ENCODE data around the gene ARHGEF1.

Gene ARHGEF1

GRCh38 chr19:41883821-41884733 is 1.1 kb downstream of the ARHGEF1 start:
- peak; percentile 85 for DNase-seq (ENCODE audit: low read depth)

DNA sequence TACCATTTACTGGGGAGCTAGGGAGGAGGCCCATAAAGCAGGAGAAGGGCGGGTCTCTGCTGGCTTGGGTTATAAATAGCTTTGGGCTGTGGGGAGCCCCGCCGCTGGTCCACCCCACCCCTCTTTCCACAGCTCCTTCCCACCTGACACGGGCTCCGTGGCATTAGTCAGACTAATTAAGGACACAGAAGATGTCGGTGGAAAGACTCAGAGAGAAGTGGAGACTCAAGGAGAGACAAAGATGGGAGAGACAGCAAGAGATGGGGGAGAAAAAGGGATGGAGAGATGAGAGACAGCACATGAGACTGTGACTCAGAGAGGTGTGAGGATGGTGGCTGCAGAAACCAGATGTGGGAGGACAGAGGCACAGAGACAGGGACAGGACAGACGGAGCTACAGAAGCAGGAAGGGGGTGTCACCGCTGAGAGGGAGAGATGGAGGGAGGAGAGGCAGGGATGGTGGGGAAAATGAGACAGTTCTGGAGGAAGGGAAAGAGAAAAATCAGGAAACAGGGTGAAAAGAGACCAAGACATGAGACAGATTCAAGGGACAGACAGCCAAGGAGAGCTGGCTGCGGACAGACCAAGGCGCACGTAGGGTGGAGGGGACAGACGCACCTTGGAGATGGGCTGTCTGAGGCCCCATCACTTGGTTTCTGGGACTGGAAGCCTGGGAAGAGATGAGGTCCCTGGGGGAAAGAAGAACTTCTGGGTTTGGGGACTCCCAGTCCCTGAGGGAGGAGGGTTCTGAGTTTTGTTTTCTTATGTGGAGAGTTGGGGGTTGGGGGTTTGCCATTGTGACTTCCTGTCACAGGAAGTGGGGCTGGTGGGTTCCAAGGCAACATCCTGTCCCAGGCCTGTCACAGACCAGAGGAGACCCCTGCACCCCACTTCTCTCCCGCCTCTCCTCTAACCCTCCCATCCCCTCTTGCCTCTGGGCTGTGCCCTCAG is 4.1 kb downstream of the ARHGEF1 start:
- DNase-seq (ENCODE audit: low read depth) = peak; percentile 56

DNA sequence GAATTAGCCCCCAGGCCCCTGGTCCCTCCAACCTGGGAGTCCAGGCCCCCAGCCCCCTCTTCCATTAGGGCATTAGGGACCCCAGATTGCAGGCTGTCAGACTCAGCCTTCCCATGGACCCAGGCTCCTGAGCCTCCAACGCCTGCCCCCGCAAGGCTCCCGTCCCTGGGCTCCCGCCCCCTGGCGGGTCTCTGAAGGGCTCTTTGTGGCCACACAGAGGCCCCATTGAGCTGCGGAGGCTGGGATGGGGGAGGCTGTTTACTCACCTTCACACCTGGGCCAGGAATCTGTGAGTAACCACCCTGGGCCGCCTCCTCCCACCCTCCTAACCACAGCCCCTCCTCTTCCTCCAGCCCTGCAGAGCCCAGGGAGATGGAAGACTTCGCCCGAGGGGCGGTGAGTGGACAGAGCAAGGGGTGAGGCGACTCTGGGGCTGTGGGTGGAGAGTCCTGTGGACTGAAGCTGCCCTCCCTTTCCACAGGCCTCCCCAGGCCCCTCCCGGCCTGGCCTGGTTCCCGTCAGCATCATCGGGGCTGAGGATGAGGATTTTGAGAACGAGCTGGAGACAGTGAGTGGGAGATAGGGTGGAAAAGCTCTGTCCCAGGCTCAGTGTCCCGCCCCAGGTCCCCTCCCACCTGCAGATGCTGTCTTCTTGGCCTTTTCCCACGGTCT is 4.9 kb downstream of the ARHGEF1 start:
- peak; percentile 83 for DNase-seq (ENCODE audit: low read depth)

GRCh38 chr19:41888926-41889325 is 5.9 kb downstream of the ARHGEF1 start:
- DNase-seq (ENCODE audit: low read depth) = no peak

DNA sequence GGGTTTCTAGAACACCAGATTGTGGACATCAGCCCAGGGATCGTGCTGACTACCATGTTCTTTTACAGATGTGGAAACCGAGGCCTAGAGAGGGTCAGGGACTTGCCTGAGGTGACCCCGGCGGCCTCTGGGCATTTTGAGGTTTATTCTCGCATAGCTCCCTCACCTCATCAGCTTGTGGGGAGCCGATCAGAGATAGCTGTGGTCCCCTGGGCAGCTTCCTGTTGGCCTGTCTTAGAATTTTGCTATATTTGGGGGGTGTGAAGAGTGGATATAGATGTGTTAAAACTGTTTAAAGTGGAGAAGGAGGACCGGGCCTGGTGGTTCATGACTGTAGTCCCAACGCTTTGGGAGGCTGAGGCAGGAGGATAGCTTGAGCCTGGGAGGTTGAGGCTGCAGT is 6.9 kb downstream of the ARHGEF1 start:
- no peak for DNase-seq (ENCODE audit: low read depth)

DNA sequence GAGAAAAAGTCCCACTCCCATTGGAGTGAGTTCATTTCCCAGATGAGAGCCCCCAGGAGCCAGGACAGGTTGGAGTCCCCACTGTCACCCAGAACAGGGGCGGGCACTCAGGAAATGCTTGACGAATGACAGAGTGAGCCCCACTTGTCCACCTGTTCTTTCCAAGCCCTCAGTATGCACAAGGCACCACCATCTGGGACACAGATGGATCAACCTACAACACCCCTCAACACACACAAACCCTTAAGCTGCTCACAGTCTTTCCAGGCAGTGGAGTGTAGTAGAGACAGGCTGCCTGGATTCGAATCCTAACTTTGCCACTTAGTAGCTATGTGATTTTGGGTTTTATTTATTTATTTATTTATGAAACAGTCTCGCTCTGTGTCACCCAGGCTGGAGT is 8.0 kb downstream of the ARHGEF1 start:
- DNase-seq (ENCODE audit: low read depth) = no peak

- no peak for DNase-seq (ENCODE audit: low read depth)
Observed at GRCh38 chr19:41892173-41892902, 9.4 kb downstream of the ARHGEF1 start.

DNA sequence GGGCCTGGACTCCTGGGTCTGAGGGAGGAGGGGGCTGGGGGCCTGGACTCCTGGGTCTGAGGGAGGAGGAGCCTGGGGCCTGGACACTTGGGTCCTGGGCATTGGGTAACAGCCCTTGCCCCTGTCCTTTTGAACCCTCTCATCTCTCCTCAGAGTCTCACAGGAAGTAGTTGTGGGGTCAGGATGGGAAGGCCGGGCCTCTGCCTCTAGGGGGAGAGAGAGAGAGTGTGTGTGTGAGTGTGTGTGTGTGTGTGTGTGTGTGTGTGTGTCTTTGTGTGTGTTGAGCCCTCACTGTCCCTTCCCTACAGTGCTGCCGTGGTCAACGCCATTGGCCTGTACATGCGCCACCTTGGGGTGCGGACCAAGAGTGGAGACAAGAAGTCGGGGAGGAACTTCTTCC is 10.9 kb downstream of the ARHGEF1 start:
- no peak for DNase-seq (ENCODE audit: low read depth)

DNA sequence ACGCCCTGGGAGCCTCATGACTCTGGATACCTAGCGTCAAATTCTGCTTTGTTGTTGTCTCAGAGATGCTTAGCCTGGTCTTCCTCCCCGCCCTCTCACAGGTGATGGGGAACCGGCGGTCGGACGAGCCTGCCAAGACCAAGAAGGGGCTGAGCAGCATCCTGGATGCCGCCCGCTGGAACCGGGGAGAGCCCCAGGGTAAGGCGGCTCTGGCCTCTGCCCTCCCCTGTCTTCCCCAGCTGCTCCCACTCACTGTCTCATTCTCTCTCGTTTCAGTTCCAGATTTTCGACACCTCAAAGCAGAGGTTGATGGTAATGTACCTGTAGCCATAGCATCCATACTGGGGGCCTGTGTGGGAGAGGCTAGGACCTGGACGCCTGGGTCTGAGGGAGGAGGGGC is 11.4 kb downstream of the ARHGEF1 start:
- no peak for DNase-seq (ENCODE audit: low read depth)

DNA sequence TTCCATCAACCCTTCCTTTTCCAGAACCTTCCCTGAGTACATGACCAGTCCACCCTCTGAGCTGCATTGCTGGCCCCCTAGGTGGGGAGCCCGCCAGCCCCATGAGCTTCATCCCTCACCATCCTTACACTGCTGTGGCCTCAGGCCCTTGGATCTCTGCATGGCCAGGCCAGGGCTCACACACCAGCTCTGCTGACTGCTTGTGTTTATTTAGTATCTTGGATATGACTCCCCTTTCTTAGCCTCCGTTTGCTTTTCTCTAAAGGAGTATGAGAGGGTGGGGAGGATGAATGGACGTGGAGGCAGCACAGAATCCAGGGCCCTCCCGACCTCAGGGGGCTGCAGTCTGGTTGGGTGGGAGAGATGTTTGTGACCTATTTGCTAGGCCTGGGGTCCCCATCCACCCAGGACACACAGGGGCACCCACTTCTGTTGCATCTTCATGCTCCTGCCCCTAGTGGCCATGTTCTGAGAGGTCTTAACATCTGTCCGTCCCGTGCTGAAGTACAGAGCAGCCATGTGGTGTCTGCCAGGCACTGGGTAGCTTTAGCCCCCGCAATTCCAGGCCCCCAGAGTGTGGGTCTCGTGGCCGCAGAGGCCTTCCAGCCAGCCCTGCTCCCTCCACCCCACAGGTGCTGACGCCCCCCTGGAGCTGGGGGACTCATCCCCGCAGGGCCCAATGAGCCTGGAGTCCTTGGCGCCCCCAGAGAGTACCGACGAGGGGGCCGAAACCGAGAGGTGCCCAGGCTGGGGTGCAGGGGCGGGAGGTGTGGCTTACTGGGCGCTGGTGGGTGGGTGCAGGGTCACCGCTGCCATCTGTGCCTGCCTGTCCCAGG is 13.0 kb downstream of the ARHGEF1 start:
- no peak for DNase-seq (ENCODE audit: low read depth)

DNA sequence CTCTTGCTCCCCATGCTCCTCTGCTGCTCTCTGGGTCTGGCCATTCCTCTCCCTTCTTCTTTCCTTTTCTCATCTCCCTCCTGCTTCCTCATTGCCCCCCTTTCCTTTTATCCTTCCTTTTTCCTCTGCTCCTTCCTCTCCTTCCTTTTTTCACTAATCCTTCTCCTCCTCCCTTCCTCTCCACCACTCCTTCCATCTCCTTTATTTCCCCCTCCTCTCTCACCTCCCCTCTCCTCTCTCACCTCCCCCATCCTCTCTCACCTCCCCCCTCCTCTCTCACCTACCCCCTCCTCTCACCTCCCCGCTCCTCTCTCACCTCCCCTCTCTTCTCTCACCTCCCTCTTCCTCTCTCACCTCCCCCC is 13.6 kb downstream of the ARHGEF1 start:
- DNase-seq (ENCODE audit: low read depth) = no peak

GRCh38 chr19:41897181-41897580 is 14.2 kb downstream of the ARHGEF1 start:
- DNase-seq (ENCODE audit: low read depth) = no peak

DNA sequence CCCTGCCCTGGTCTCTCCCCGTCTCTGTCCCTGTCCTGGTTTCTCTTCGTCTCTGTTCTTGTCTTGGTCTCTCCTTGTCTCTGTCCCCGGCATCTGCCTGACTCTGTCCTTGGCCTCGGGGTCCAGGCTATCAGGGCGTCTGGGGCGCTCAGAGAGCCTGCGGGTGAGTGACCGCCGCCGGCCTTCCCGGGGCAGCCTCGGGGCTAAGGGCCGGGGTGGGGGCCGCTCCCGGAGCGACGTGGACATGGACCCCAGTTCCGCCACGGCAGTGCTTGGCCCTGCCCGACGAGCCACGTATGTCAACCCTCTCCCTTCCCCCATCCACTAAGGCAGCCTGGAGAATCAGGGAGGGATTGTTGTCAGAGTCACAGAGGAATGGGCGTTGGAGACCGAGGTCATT is 14.8 kb downstream of the ARHGEF1 start:
- no peak for DNase-seq (ENCODE audit: low read depth)

- no peak for DNase-seq (ENCODE audit: low read depth)
Observed at GRCh38 chr19:41898235-41898634, 15.3 kb downstream of the ARHGEF1 start.

DNA sequence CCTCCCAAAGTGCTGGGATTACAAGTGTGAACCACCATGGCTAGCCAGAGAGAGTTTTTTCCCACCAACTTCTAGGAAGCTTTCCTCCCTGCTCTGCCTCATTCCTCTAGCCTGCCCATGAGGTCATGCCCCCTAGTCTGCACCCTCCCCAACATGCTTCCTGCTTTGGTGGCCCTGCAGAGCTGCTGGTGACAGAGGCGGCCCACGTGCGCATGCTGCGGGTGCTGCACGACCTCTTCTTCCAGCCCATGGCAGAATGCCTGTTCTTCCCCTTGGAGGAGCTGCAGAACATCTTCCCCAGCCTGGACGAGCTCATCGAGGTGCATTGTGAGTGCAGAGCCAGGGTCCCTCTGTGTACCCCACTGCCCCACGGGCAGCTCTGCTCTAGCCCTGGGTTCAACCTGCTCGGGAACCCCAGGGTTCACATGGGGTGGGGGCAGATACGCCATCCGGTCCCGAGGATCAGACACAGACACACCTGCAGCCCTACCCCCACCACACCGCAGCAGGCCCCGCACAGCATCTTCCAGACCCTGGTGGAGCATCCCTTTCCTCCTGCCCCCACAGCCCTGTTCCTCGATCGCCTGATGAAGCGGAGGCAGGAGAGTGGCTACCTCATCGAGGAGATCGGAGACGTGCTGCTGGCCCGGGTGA is 18.9 kb downstream of the ARHGEF1 start:
- no peak for DNase-seq (ENCODE audit: low read depth)

DNA sequence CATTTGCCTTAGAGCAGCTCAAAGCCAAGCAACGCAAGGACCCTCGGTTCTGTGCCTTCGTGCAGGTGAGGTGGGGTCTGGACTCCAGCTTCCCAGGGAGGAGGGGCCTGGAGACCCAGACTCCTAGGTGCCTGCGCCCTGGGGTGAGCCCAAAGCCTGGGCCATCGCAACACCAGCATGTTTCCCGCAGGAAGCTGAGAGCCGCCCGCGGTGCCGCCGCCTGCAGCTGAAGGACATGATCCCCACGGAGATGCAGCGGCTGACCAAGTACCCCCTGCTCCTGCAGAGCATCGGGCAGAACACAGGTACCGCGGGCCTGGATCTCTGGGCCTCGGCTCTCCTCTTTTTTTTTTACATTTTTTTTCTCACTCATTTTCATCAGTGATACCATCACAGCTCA is 19.6 kb downstream of the ARHGEF1 start:
- no peak for DNase-seq (ENCODE audit: low read depth)

DNA sequence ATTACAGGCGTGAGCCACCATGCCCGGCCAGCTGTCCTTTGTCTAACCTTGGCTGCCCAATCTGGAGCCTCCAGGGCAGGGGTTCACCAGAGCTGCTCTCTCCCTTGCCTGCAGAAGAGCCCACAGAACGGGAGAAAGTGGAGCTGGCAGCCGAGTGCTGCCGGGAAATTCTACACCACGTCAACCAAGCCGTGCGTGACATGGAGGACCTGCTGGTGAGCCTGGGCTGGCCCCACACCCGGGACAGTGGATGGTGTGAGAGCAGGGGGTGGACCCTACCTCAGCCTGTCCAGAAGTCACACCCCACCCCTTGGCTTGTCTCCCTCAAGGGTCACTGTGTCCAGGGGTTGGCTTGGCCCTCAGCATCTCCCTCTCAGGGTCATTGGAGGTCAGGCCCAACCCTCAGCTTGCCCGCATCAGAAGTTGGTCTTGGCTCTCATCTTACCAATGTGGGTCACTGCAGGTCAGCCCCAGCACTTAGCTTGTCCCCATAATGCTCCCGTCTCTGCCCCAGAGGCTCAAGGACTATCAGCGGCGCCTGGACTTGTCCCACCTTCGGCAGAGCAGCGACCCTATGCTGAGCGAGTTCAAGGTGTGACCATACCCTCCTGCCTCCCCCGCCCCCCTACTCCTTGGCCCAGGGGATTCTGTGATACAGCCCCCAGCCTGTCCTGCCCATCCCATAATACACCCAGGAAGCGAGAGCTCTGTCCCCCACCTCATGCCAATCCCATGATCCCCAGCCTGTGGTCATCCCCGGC is 20.4 kb downstream of the ARHGEF1 start:
- DNase-seq (ENCODE audit: low read depth) = no peak

DNA sequence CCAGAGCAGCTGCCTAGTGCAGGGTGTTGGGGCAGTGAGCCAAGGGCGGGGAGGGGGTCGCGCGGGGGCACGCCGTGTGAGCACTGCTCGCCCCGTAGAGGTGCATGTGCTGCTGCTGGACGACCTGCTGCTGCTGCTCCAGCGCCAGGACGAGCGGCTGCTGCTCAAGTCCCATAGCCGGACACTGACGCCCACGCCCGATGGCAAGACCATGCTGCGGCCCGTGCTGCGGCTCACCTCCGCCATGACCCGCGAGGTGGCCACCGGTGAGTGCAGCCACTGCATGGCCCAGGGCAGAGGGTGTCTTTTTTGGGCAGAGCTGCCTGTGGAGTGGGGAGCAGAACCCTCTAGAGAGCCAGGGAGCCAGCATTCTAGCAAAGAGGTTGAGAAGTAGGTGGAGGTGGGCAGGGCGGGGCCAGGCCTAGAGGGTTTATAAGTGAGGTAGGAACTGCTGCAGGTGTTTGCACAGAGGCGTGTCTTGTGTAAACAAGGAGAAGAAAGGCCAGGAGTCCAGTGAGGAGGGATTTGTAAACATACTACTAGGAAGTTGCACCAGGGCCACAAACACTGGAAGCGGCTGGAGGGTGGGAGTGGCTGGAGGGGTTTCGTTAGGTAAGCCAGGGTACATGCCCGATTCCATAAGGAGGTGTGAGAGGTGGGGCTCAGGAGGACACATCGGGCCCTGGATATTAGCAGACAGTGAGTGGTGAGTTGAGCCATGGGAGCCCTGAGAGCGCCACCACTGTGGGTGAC is 21.3 kb downstream of the ARHGEF1 start:
- no peak for DNase-seq (ENCODE audit: low read depth)

Data from activated T-cell treated with anti-CD3 and anti-CD28 coated beads for 24 hours (primary cell).